Left lung (tissue), 10 donors: ENCODE data around the gene UEVLD. TPM values are rescaled to one million over a fixed set of nuclear protein-coding genes. Genes with fewer than 3 reads are reported as not detected.
A peak's percentile ranks its signal among the peaks of the same experiment; 100 is the strongest.

Experiments
- ATAC-seq: fragments of 200-7000 bp; cut with Tn5 transposase; one replicate; pipeline ENCODE4 v1.9.1; 2020; ENCODE audit warnings: moderate library complexity
- DNase-seq, 4 donors: peaks; one replicate each; pipeline ENCODE4 v3.0.0-alpha.2; 2013 to 2020
- H3K27ac ChIP-seq, 2 donors: fragments of 200-600 bp; sonication (generic) in 1 of 2; one replicate each; pipeline versions ENCODE4 v1.5.0 to v1.8.0; 2020 to 2021
- H3K27me3 ChIP-seq, 2 donors: fragments of 200-600 bp; sonication (generic) in 1 of 2; one replicate each; pipeline versions ENCODE4 v1.5.0 to v1.8.0; 2020 to 2021
- H3K36me3 ChIP-seq, 2 donors: fragments of 200-600 bp; sonication (generic) in 1 of 2; one replicate each; pipeline versions ENCODE4 v1.5.0 to v1.8.0; 2020 to 2021
- H3K4me1 ChIP-seq, 2 donors: fragments of 200-600 bp; one replicate each; pipeline ENCODE4 v1.8.0; 2021
- H3K4me3 ChIP-seq, 2 donors: fragments of 200-600 bp; sonication (generic) in 1 of 2; one replicate each; pipeline versions ENCODE4 v1.5.0 to v1.8.0; 2020 to 2021; ENCODE audit warnings: mild to moderate bottlenecking in 1 of 2
- H3K9me3 ChIP-seq, 2 donors: fragments of 200-600 bp; sonication (generic) in 1 of 2; one replicate each; pipeline versions ENCODE4 v1.5.0 to v1.8.0; 2020 to 2021
- CTCF ChIP-seq, 2 donors: fragments of 200-600 bp; sonication (generic) in 1 of 2; IDR thresholded peaks; one replicate each; pipeline versions ENCODE4 v1.5.0 to v1.8.0; 2021; ENCODE audit warnings: antibody characterized with exemption in 2 of 2
- intact Hi-C, 2 donors: fragments of 100-400 bp; cut with DNase I; formaldehyde crosslinking; loops; one replicate each; pipeline versions ENCODE4 v1.11.2 to v1.14.2; 2022
- polyA plus RNA-seq, 6 donors: library from polyadenylated mRNA; unstranded; fragments of 120-200 nt; gene quantifications; one replicate each; pipeline ENCODE4 v1.2.1, GENCODE V29; 2013; ENCODE audit not compliant: insufficient read length in 6 of 6
- total RNA-seq, 2 donors: library from RNA; stranded (reverse); fragmentation: NEBNext Ultra II Directional; extraction: Animal tissue kit (Norgen Biotek cat#: 25700); gene quantifications; one replicate each; pipeline ENCODE4 v1.2.1, GENCODE V29; 2021
- donor health status: DM: no; HTN: yes; CAD: no.
- donor health status: DM: no; HTN: no; CAD: no.

The UEVLD gene
- total and polyA plus RNA-seq, 8 donors, result 17.1 to 25.3 (median 20.6) TPM

GRCh38 chr11:18485913-18486528, 102.5 kb downstream of the UEVLD start:
- DNase-seq, result peak in 1 of 4 donors; percentile 33
- no peak for ATAC-seq
- H3K9me3 ChIP-seq, result no peaks in the 10 kb centered on the region
- H3K36me3 ChIP-seq, result peaks cover 0 to 80% of the 10 kb centered on the region in 2 donors
- no peak overlapping the region for H3K27ac ChIP-seq
- H3K27me3 ChIP-seq, result no peaks in the 10 kb centered on the region
- intact Hi-C loops, result no loop called here
- no peak for TF ChIP-seq CTCF (IDR thresholded peaks at IDR 0.05)
- H3K4me1 ChIP-seq, result peaks cover 0 to 5% of the 10 kb centered on the region in 2 donors
- no peak overlapping the region for H3K4me3 ChIP-seq

Other genes starting within 250 kb of the UEVLD start
- 100 to 1,000 TPM; 288 to 550 TPM for gene LDHA, start 194.2 kb downstream of the UEVLD start, total RNA-seq
- 100 to 1,000 TPM; 283 to 453 (median 386) TPM for gene LDHA, start 194.2 kb downstream of the UEVLD start, polyA plus RNA-seq
- under 1 TPM in 1 of 2 donors, not detected in 1; 0.82 TPM for gene LDHC, start 176.4 kb downstream of the UEVLD start, total RNA-seq
- gene LDHC, start 176.4 kb downstream of the UEVLD start, polyA plus RNA-seq, result 1 to 10 TPM in 2 of 6 donors, under 1 TPM in 2, not detected in 2; 0.16 to 1.5 (median 0.69) TPM
- gene LDHAL6A, start 132.9 kb downstream of the UEVLD start, total RNA-seq, result not detected
- under 1 TPM; 0.51 to 0.94 (median 0.69) TPM for gene LDHAL6A, start 132.9 kb downstream of the UEVLD start, polyA plus RNA-seq
- 10 to 100 TPM; 50.5 to 52.8 TPM for gene TSG101, start 61.8 kb downstream of the UEVLD start, total RNA-seq
- 100 to 1,000 TPM in 5 of 6 donors, 10 to 100 TPM in 1; 89.3 to 134 (median 116) TPM for gene TSG101, start 61.8 kb downstream of the UEVLD start, polyA plus RNA-seq
- 1 to 10 TPM; 3.0 to 4.6 TPM for gene MISFA, start 11.1 kb upstream of the UEVLD start, total RNA-seq
- gene MISFA, start 11.1 kb upstream of the UEVLD start, polyA plus RNA-seq, result 10 to 100 TPM; 11.7 to 16.3 (median 14.1) TPM
- gene SPTY2D1, start 45.6 kb upstream of the UEVLD start, total RNA-seq, result 10 to 100 TPM; 18.0 to 20.1 TPM
- gene SPTY2D1, start 45.6 kb upstream of the UEVLD start, polyA plus RNA-seq, result 10 to 100 TPM; 20.1 to 26.6 (median 23.3) TPM
- gene TMEM86A, start 110.0 kb upstream of the UEVLD start, total RNA-seq, result 1 to 10 TPM; 5.8 to 9.1 TPM
- gene TMEM86A, start 110.0 kb upstream of the UEVLD start, polyA plus RNA-seq, result 1 to 10 TPM; 3.2 to 4.1 (median 3.7) TPM
- gene IGSF22, start 137.5 kb upstream of the UEVLD start, total RNA-seq, result 1 to 10 TPM in 1 of 2 donors, under 1 TPM in 1; 0.52 to 1.1 TPM
- 1 to 10 TPM in 5 of 6 donors, under 1 TPM in 1; 0.72 to 2.1 (median 1.4) TPM for gene IGSF22, start 137.5 kb upstream of the UEVLD start, polyA plus RNA-seq
- under 1 TPM in 1 of 2 donors, not detected in 1; 0.13 TPM for gene PTPN5, start 203.1 kb upstream of the UEVLD start, total RNA-seq
- gene PTPN5, start 203.1 kb upstream of the UEVLD start, polyA plus RNA-seq, result 1 to 10 TPM in 3 of 6 donors, under 1 TPM in 3; 0.67 to 1.4 (median 0.92) TPM